ENCODE results near the gene WDFY1.

WDFY1 gene

GRCh38 chr2:223950448-223951347, 5.6 kb upstream of the WDFY1 start:
- no peak for TF ChIP-seq CTCF (IDR thresholded peaks at IDR 0.05; ENCODE audit: control insufficient read depth, insufficient read depth, low read depth, low read length, missing control alignments)
- no peak for DNase-seq (ENCODE audit: low read depth)
- no peak overlapping the region for H3K4me3 ChIP-seq (ENCODE audit: control insufficient read depth, low read depth, low read length)

GRCh38 chr2:223949241-223949840, 4.2 kb upstream of the WDFY1 start:
- no peak for DNase-seq (ENCODE audit: low read depth)
- no peak for TF ChIP-seq CTCF (IDR thresholded peaks at IDR 0.05; ENCODE audit: control insufficient read depth, insufficient read depth, low read depth, low read length, missing control alignments)
- no peak overlapping the region for H3K4me3 ChIP-seq (ENCODE audit: control insufficient read depth, low read depth, low read length)

- DNase-seq (ENCODE audit: low read depth) = no peak
- H3K4me3 ChIP-seq (ENCODE audit: control insufficient read depth, low read depth, low read length) = no peak overlapping the region
- no peak for TF ChIP-seq CTCF (IDR thresholded peaks at IDR 0.05; ENCODE audit: control insufficient read depth, insufficient read depth, low read depth, low read length, missing control alignments)
Observed at GRCh38 chr2:223947711-223948205, 2.6 kb upstream of the WDFY1 start.

- H3K4me3 ChIP-seq (ENCODE audit: control insufficient read depth, low read depth, low read length) = no peak overlapping the region
- no peak for DNase-seq (ENCODE audit: low read depth)
- no peak for TF ChIP-seq CTCF (IDR thresholded peaks at IDR 0.05; ENCODE audit: control insufficient read depth, insufficient read depth, low read depth, low read length, missing control alignments)
Observed at GRCh38 chr2:223945755-223946154, 620 bp upstream of the WDFY1 start.

GRCh38 chr2:223944166-223944702, 901 bp downstream of the WDFY1 start:
- no peak for TF ChIP-seq CTCF (IDR thresholded peaks at IDR 0.05; ENCODE audit: control insufficient read depth, insufficient read depth, low read depth, low read length, missing control alignments)
- H3K4me3 ChIP-seq (ENCODE audit: control insufficient read depth, low read depth, low read length) = peak overlapping the region; percentile 92
- DNase-seq (ENCODE audit: low read depth) = no peak

GRCh38 chr2:223943561-223944008, 1.6 kb downstream of the WDFY1 start:
- DNase-seq (ENCODE audit: low read depth) = no peak
- no peak for TF ChIP-seq CTCF (IDR thresholded peaks at IDR 0.05; ENCODE audit: control insufficient read depth, insufficient read depth, low read depth, low read length, missing control alignments)
- peak overlapping the region; percentile 92 for H3K4me3 ChIP-seq (ENCODE audit: control insufficient read depth, low read depth, low read length)
